Activated naive CD8-positive, alpha-beta T cell treated with anti-CD3 and anti-CD28 coated beads, Interleukin-2, amount 10 ng/mL, durations not matched to agents 7 days and 5 days (primary cell): ENCODE measurements around the gene AJAP1. TPM values are rescaled to one million over a fixed set of nuclear protein-coding genes. Genes with fewer than 3 reads are reported as not detected.

Source experiments
- ATAC-seq: fragments of 150-1000 bp; cut with Tn5 transposase; one replicate; pipeline ENCODE4 v1.10.0; 2021; ENCODE audit warnings: low read depth, moderate library complexity
- POLR2A ChIA-PET: fragments of 350-600 bp; sonication (Branson Sonifier 250); formaldehyde crosslinking; loops from one replicate; lab custom pipeline; 2021; ENCODE audit warnings: antibody characterized with exemption; lab: Charles Lee
- DNase-seq: peaks from one replicate; pipeline ENCODE4 v3.0.0; 2021
- H3K27ac Mint-ChIP-seq: one replicate; pipeline ENCODE4 v1.8.0; 2022; ENCODE audit warnings: mild to moderate bottlenecking, mixed read lengths
- H3K27me3 Mint-ChIP-seq: one replicate; pipeline ENCODE4 v1.8.0; 2022; ENCODE audit warnings: mild to moderate bottlenecking, moderate library complexity, mixed read lengths
- H3K36me3 Mint-ChIP-seq: one replicate; pipeline ENCODE4 v1.8.0; 2021; ENCODE audit warnings: mild to moderate bottlenecking, mixed read lengths
- H3K4me1 Mint-ChIP-seq: one replicate; pipeline ENCODE4 v1.8.0; 2021; ENCODE audit warnings: mixed read lengths
- H3K4me3 Mint-ChIP-seq: one replicate; pipeline ENCODE4 v1.8.0; 2022; ENCODE audit warnings: mild to moderate bottlenecking, moderate library complexity, mixed read lengths
- H3K9me3 Mint-ChIP-seq: one replicate; pipeline ENCODE4 v1.8.0; 2021; ENCODE audit warnings: mixed read lengths
- total RNA-seq, 2 experiments: library from RNA; stranded (reverse); gene quantifications; one replicate each; pipeline ENCODE4 v1.2.3, GENCODE V29; 2021

The AJAP1 gene
- total RNA-seq, 2 experiments from 2014 or later: not detected

DNA sequence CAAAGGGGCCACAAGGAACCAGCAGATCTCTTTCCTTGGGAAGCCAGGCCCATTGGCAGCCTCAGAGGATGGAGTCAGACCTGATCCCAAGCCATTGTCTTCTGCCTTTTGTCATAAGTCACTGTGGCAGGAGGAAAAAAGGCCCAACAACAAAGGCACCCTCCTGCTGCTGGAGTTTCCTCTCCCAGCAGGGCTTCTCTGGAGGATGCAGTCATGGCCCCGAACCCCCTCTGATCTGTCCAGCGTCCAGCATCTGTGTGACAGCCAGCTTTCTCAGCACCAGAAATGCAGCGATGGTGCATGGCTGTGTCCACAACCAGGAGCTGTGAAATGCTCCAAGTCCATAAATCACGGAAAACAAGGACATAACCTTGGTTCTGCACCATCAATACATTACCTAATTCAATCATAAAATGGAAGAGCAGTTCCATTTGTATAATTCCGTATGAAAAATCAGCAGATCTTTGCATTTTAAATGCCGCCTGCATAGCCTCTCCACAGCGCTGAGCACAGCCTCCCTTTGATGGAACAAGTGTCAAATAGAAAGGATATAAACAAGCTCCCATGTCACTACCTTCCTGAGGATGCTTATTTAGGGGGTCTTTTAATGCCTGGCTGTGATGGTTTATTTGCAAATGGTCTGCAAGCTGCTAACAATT, 30.6 kb downstream of the AJAP1 start:
- no peaks in the 10 kb centered on the region for H3K4me1 Mint-ChIP-seq
- no peak overlapping the region for H3K4me3 Mint-ChIP-seq
- ATAC-seq (no peak), DNase-seq (no peak)
- no peaks in the 10 kb centered on the region for H3K36me3 Mint-ChIP-seq
- no peak overlapping the region for H3K27ac Mint-ChIP-seq
- POLR2A ChIA-PET: no interaction called here
- H3K9me3 Mint-ChIP-seq: no peaks in the 10 kb centered on the region
- H3K27me3 Mint-ChIP-seq: no peaks in the 10 kb centered on the region

- Mint-ChIP-seq H3K36me3 (no peaks in the 10 kb centered on the region), H3K4me3 (no peak overlapping the region), H3K4me1 (no peaks in the 10 kb centered on the region), H3K27ac (no peak overlapping the region), H3K27me3 (no peaks in the 10 kb centered on the region), H3K9me3 (no peaks in the 10 kb centered on the region)
- ATAC-seq (no peak), DNase-seq (no peak)
- POLR2A ChIA-PET: no interaction called here
These were observed 31.1 kb downstream of the AJAP1 start for GRCh38 chr1:4685523-4685865.

- ATAC-seq (no peak), DNase-seq (no peak)
- Mint-ChIP-seq H3K4me3 (no peak overlapping the region), H3K9me3 (no peaks in the 10 kb centered on the region), H3K36me3 (no peaks in the 10 kb centered on the region), H3K27me3 (no peaks in the 10 kb centered on the region), H3K27ac (no peak overlapping the region), H3K4me1 (no peaks in the 10 kb centered on the region)
- POLR2A ChIA-PET: no interaction called here
These were observed 33.5 kb downstream of the AJAP1 start for GRCh38 chr1:4687943-4688342.

DNA sequence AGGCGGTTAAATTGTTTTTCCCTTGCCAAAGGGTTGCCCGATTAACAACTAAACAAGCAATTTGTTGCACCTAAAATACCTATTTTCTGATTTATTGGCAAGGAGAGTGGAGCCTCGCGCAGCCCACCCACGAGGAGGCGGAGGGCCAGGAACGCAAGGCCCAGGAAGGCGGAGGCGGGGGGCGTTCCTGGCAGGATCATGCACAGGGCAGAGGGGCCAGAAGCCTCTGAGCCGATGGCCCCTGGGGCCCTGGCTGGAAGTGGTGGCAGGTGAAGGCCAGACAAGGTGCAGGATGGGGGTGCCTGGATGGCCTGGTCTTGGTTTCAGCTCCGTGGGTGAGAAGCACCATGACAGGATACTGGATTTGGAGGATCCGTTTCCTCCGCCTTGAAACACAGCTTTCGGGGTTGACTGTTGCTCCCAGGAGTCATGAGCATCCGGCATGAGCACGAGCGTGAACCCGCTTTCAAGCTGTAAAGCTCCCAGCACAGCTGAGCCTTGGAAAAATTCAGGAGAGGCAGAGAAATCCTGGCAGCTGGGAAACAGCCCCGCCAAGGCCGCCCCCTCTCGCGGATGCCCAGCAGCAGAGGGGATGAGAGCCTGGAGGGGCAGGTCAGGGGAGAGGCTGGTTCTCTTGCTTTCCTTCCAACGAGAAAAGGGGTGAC, 35.0 kb downstream of the AJAP1 start:
- Mint-ChIP-seq H3K9me3 (no peaks in the 10 kb centered on the region), H3K36me3 (no peaks in the 10 kb centered on the region), H3K27ac (no peak overlapping the region), H3K4me3 (no peak overlapping the region), H3K4me1 (no peaks in the 10 kb centered on the region), H3K27me3 (no peaks in the 10 kb centered on the region)
- DNase-seq (no peak), ATAC-seq (no peak)
- POLR2A ChIA-PET: no interaction called here

GRCh38 chr1:4689941-4690635, 35.7 kb downstream of the AJAP1 start:
- ATAC-seq (no peak), DNase-seq (no peak)
- Mint-ChIP-seq H3K27ac (no peak overlapping the region), H3K36me3 (no peaks in the 10 kb centered on the region), H3K27me3 (no peaks in the 10 kb centered on the region), H3K4me3 (no peak overlapping the region), H3K9me3 (no peaks in the 10 kb centered on the region), H3K4me1 (no peaks in the 10 kb centered on the region)
- POLR2A ChIA-PET: no interaction called here

- ATAC-seq (no peak), DNase-seq (no peak)
- Mint-ChIP-seq H3K4me3 (no peak overlapping the region), H3K27me3 (no peaks in the 10 kb centered on the region), H3K36me3 (no peaks in the 10 kb centered on the region), H3K9me3 (no peaks in the 10 kb centered on the region), H3K27ac (no peak overlapping the region), H3K4me1 (no peaks in the 10 kb centered on the region)
- POLR2A ChIA-PET: no interaction called here
These were observed 36.7 kb downstream of the AJAP1 start for GRCh38 chr1:4690951-4691675.

DNA sequence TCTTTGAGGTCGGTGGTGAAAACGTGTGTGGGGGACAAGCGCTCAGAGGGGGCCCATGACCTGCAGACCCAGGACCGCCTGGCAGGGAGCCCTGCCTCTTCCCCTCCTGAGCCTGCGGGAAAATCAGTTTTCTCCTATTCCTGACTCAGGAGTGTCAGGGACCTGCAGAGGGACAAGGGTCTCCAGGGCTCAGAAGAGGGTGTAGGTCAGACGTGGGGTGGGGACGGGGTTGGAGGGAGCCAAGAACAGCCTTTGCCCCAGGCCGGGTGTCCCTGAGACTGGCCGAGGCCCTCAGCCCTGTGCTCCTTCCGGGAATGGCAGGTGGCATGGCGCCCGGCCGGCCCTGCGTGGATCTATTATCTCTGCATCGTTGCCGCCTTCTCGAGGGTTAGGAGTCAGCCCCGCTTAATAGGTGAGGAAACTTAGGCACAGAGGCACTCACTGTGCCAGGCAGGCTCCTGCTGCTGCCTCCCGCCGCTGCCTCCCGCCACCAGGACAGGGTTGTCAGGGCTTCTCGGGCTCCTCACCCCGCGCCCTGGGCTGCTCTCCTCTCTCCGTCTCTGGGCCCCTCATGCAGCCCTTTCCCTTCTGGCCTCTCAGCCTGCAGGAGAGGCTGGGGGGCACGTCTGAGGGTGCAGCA, 37.5 kb downstream of the AJAP1 start:
- H3K27me3 Mint-ChIP-seq: no peaks in the 10 kb centered on the region
- no peak for DNase-seq
- POLR2A ChIA-PET: no interaction called here
- ATAC-seq: no peak
- no peaks in the 10 kb centered on the region for H3K4me1 Mint-ChIP-seq
- no peak overlapping the region for H3K4me3 Mint-ChIP-seq
- no peaks in the 10 kb centered on the region for H3K9me3 Mint-ChIP-seq
- H3K27ac Mint-ChIP-seq: no peak overlapping the region
- H3K36me3 Mint-ChIP-seq: no peaks in the 10 kb centered on the region

GRCh38 chr1:4692437-4692836, 38.0 kb downstream of the AJAP1 start:
- no peak overlapping the region for H3K27ac Mint-ChIP-seq
- DNase-seq: no peak
- H3K36me3 Mint-ChIP-seq: no peaks in the 10 kb centered on the region
- H3K4me1 Mint-ChIP-seq: no peaks in the 10 kb centered on the region
- POLR2A ChIA-PET: no interaction called here
- H3K4me3 Mint-ChIP-seq: no peak overlapping the region
- no peak for ATAC-seq
- no peaks in the 10 kb centered on the region for H3K9me3 Mint-ChIP-seq
- no peaks in the 10 kb centered on the region for H3K27me3 Mint-ChIP-seq

GRCh38 chr1:4693331-4693730, 38.9 kb downstream of the AJAP1 start:
- no peak overlapping the region for H3K27ac Mint-ChIP-seq
- ATAC-seq (no peak), DNase-seq (no peak)
- no peak overlapping the region for H3K4me3 Mint-ChIP-seq
- POLR2A ChIA-PET: no interaction called here
- H3K36me3 Mint-ChIP-seq: no peaks in the 10 kb centered on the region
- H3K9me3 Mint-ChIP-seq: no peaks in the 10 kb centered on the region
- H3K4me1 Mint-ChIP-seq: no peaks in the 10 kb centered on the region
- no peaks in the 10 kb centered on the region for H3K27me3 Mint-ChIP-seq

- H3K27me3 Mint-ChIP-seq: no peaks in the 10 kb centered on the region
- DNase-seq (no peak), ATAC-seq (no peak)
- H3K36me3 Mint-ChIP-seq: no peaks in the 10 kb centered on the region
- H3K4me3 Mint-ChIP-seq: no peak overlapping the region
- no peaks in the 10 kb centered on the region for H3K9me3 Mint-ChIP-seq
- POLR2A ChIA-PET: no interaction called here
- H3K27ac Mint-ChIP-seq: no peak overlapping the region
- H3K4me1 Mint-ChIP-seq: no peaks in the 10 kb centered on the region
These were observed 39.5 kb downstream of the AJAP1 start for GRCh38 chr1:4693891-4694290.

DNA sequence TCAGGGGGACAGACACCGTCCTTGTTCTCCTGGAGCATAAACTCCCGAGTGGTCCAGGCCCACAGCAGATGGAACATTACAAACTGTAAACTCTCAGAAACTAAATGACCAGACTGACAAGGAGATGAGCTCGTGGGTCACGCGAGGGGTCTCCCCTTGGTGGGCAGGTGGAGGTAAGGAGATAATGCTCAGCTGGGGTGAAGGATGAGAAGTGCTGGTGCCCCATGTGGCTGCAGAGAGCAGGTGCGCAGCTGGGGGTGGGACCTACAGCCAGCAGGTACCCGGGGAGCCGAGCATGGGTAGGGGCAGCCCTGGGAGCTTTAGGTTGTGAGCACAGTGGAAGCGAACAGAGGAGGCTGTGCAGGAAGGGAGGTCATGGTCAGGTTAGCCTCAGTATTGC, 40.1 kb downstream of the AJAP1 start:
- Mint-ChIP-seq H3K4me1 (no peaks in the 10 kb centered on the region), H3K9me3 (no peaks in the 10 kb centered on the region), H3K4me3 (no peak overlapping the region), H3K27me3 (no peaks in the 10 kb centered on the region), H3K27ac (no peak overlapping the region), H3K36me3 (no peaks in the 10 kb centered on the region)
- no peak for ATAC-seq
- DNase-seq: no peak
- POLR2A ChIA-PET: no interaction called here

GRCh38 chr1:4695241-4695640, 40.8 kb downstream of the AJAP1 start:
- Mint-ChIP-seq H3K9me3 (no peaks in the 10 kb centered on the region), H3K4me3 (no peak overlapping the region), H3K4me1 (no peaks in the 10 kb centered on the region), H3K27ac (no peak overlapping the region), H3K36me3 (no peaks in the 10 kb centered on the region), H3K27me3 (no peaks in the 10 kb centered on the region)
- POLR2A ChIA-PET: no interaction called here
- no peak for DNase-seq
- no peak for ATAC-seq

DNA sequence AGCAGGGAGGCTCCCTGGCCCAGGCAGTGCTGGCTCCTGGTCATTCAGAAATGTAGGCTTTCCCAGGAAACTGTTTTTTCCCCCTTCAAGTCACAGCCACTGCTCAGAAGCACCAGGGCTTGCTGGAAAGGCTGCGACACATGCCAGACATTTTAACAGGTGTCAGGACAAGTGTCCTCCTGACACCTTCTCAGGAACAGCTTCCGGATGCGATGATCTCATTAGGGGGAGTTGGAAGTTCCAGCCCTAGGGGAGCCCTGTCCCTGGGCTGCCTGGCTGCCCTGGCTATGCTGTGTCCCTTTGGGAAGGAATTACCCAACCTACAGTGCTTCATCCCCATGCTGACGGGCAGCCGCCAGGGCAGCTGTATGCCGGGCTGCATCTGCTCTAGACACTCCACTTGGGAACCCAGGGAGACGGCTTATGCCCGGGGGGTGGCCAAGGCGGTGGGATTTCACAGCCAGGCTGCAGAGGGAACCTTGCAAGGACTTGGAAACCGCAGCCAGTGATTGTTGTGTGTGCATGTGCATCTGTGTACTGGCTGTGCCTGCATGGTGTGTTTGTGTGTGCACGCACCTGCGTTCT, 41.8 kb downstream of the AJAP1 start:
- Mint-ChIP-seq H3K4me1 (no peaks in the 10 kb centered on the region), H3K27ac (no peak overlapping the region), H3K36me3 (no peaks in the 10 kb centered on the region), H3K4me3 (no peak overlapping the region), H3K27me3 (no peaks in the 10 kb centered on the region), H3K9me3 (no peaks in the 10 kb centered on the region)
- DNase-seq (no peak), ATAC-seq (no peak)
- POLR2A ChIA-PET: no interaction called here
